HG03469 (cell line): ENCODE data around the gene PRCD.

Source experiments
- ATAC-seq: cut with Tn5 transposase; IDR thresholded peaks from one replicate; pipeline ENCODE4 v1.9.1; 2021; ENCODE audit warnings: mild to moderate bottlenecking, moderate library complexity, moderate number of reproducible peaks; ENCODE audit not compliant: unreplicated experiment

Gene PRCD

GRCh38 chr17:76566988-76567431, 27.2 kb downstream of the PRCD start:
- no peak for ATAC-seq

- no peak for ATAC-seq
Measured at GRCh38 chr17:76567634-76568432, 28.0 kb downstream of the PRCD start.

GRCh38 chr17:76568811-76569221, 29.0 kb downstream of the PRCD start:
- ATAC-seq, result no peak

GRCh38 chr17:76569607-76570279, 29.9 kb downstream of the PRCD start:
- no peak for ATAC-seq

- ATAC-seq, result no peak
Measured at GRCh38 chr17:76570457-76570856, 30.6 kb downstream of the PRCD start.

- ATAC-seq, result no peak
Measured at GRCh38 chr17:76570877-76571471, 31.1 kb downstream of the PRCD start.

GRCh38 chr17:76572201-76572910, 32.5 kb downstream of the PRCD start:
- no peak for ATAC-seq

- no peak for ATAC-seq
Measured at GRCh38 chr17:76573096-76573495, 33.3 kb downstream of the PRCD start.

GRCh38 chr17:76574166-76574565, 34.3 kb downstream of the PRCD start:
- no peak for ATAC-seq

GRCh38 chr17:76575570-76575969, 35.7 kb downstream of the PRCD start:
- no peak for ATAC-seq

GRCh38 chr17:76576189-76576588, 36.3 kb downstream of the PRCD start:
- no peak for ATAC-seq

- ATAC-seq, result no peak
Measured at GRCh38 chr17:76577876-76578275, 38.0 kb downstream of the PRCD start.

- ATAC-seq, result no peak
Measured at GRCh38 chr17:76578376-76578775, 38.5 kb downstream of the PRCD start.

- ATAC-seq, result no peak
Measured at GRCh38 chr17:76579281-76579680, 39.4 kb downstream of the PRCD start.

GRCh38 chr17:76581515-76581914, 41.7 kb downstream of the PRCD start:
- ATAC-seq, result no peak

GRCh38 chr17:76582660-76583059, 42.8 kb downstream of the PRCD start:
- ATAC-seq, result no peak

GRCh38 chr17:76584427-76585032, 44.7 kb downstream of the PRCD start:
- no peak for ATAC-seq

GRCh38 chr17:76585033-76585648, 45.3 kb downstream of the PRCD start:
- no peak for ATAC-seq

- no peak for ATAC-seq
Measured at GRCh38 chr17:76585649-76586593, 46.1 kb downstream of the PRCD start, which contains the start of gene ST6GALNAC2. ST6GALNAC2 (minus strand) TSS chr17:76585860; CDS start chr17:76585808, 52 bp downstream.
